GM12878 (cell line): ENCODE results near the gene IRF8. TPM values are rescaled to one million over a fixed set of nuclear protein-coding genes. Genes with fewer than 3 reads are reported as not detected.

ENCODE experiments used
- ATAC-seq: fragments of 200-7000 bp; cut with Tn5 transposase; 3 replicates; pipeline ENCODE4 v1.9.1; 2020; ENCODE audit warnings: mild to moderate bottlenecking, moderate library complexity
- BruUV-seq: library from RNA; stranded (reverse); fragments of 400-500 nt; replicated peaks from 2 replicates; lab custom pipeline; 2021; lab: Mats Ljungman, UMichigan
- CTCF ChIA-PET: fragments of 300-600 bp; sonication (Branson Sonifier 250); formaldehyde crosslinking; extraction: SDS; loops from one replicate; lab custom pipeline; 2021; ENCODE audit warnings: inconsistent platforms; lab: Yijun Ruan, JAX
- POLR2A ChIA-PET: fragments of 350-600 bp; formaldehyde crosslinking; extraction: SDS; loops from one replicate; lab custom pipeline; 2021; ENCODE audit warnings: inconsistent platforms; lab: Charles Lee
- RAD21 ChIA-PET: fragments of 300-600 bp; sonication (Branson Sonifier 250); formaldehyde crosslinking; loops from one replicate; lab custom pipeline; 2023; ENCODE audit warnings: antibody characterized with exemption; ENCODE audit not compliant: unreplicated experiment; lab: Charles Lee
- SMC1A ChIA-PET: fragments of 300-600 bp; sonication (Branson Sonifier 250); formaldehyde crosslinking; loops from one replicate; lab custom pipeline; 2023; ENCODE audit not compliant: unreplicated experiment, uncharacterized antibody; lab: Charles Lee
- DNase-seq: peaks from one replicate; pipeline ENCODE4 v3.0.0-alpha.2; 2011; ENCODE audit warnings: low read depth, low spot score
- FAIRE-seq: peaks from 3 replicates; lab custom pipeline; 2011; peaks lifted over from hg19 to GRCh38; lab: Jason Lieb, UNC
- H2AFZ ChIP-seq: 2 replicates; pipeline ENCODE4 v1.6.0; 2011; ENCODE audit warnings: low read depth, low read length, control low read depth; ENCODE audit not compliant: control insufficient read depth
- H3K27ac ChIP-seq: 2 replicates; pipeline ENCODE4 v1.5.1; 2011; ENCODE audit warnings: control low read depth; ENCODE audit not compliant: control insufficient read depth, insufficient read depth
- H3K27me3 ChIP-seq, 2 experiments: replicated peaks in 1 of 2; 2 replicates each; pipeline versions ENCODE4 v1.6.0 to v1.6.1; 2011; ENCODE audit warnings: low read length in 1 of 2; ENCODE audit not compliant: control insufficient read depth in 2 of 2, insufficient read depth in 2 of 2
- H3K36me3 ChIP-seq, 2 experiments: 2 replicates each; pipeline ENCODE4 v1.5.1; 2011; ENCODE audit warnings: low read length in 1 of 2; ENCODE audit not compliant: control insufficient read depth in 2 of 2, insufficient read depth in 2 of 2
- H3K4me1 ChIP-seq: 2 replicates; pipeline ENCODE4 v1.6.1; 2011; ENCODE audit warnings: mild to moderate bottlenecking, low read length, moderate library complexity, mixed read lengths; ENCODE audit not compliant: control insufficient read depth, insufficient read depth
- H3K4me2 ChIP-seq: 2 replicates; pipeline ENCODE4 v1.6.0; 2011; ENCODE audit warnings: control low read depth; ENCODE audit not compliant: control insufficient read depth, insufficient read depth
- H3K4me3 ChIP-seq: fragments of 200-600 bp; sonication (generic); 2 replicates; pipeline ENCODE4 v1.5.1; 2016
- H3K79me2 ChIP-seq: 2 replicates; pipeline ENCODE4 v1.6.0; 2011; ENCODE audit warnings: low read length; ENCODE audit not compliant: control insufficient read depth, insufficient read depth
- H3K9ac ChIP-seq: 2 replicates; pipeline ENCODE4 v1.8.0; 2011; ENCODE audit warnings: low read length, control low read depth, mixed read lengths; ENCODE audit not compliant: control insufficient read depth, insufficient read depth
- H3K9me3 ChIP-seq: replicated peaks from 3 replicates; pipeline ENCODE4 v1.5.1; 2011; ENCODE audit warnings: mild to moderate bottlenecking, low read length; ENCODE audit not compliant: control insufficient read depth, insufficient read depth
- H4K20me1 ChIP-seq: 2 replicates; pipeline ENCODE4 v1.6.0; 2011; ENCODE audit not compliant: control insufficient read depth, insufficient read depth
- CBX5 ChIP-seq: sonication (generic); IDR thresholded peaks from 2 replicates; pipeline ENCODE4 v1.6.1; 2016; ENCODE audit warnings: low read depth, moderate library complexity, mild to moderate bottlenecking, inconsistent platforms
- ETV6 ChIP-seq, 2 experiments: fragments of 450-650 bp in 1 of 2; IDR thresholded peaks in 1 of 2; conservative IDR thresholded peaks in 1 of 2; 2 replicates each; pipeline ENCODE4 v1.6.1; 2014; ENCODE audit warnings: antibody characterized with exemption in 1 of 2, borderline replicate concordance in 1 of 2, low read depth in 1 of 2, mild to moderate bottlenecking in 1 of 2, moderate library complexity in 1 of 2
- NFYA ChIP-seq: IDR thresholded peaks from 2 replicates; pipeline ENCODE4 v1.6.1; 2011; ENCODE audit warnings: low read depth, mild to moderate bottlenecking, low read length, improper control_type of control experiment, borderline replicate concordance
- WGBS: methylation state at CpG from one replicate; pipeline ENCODE4 v1.1.6; 2016; ENCODE audit warnings: low lambda C conversion rate; ENCODE audit not compliant: insufficient replicate concordance, insufficient coverage; ENCODE audit errors: missing lambda C conversion rate; 5-methylcytosine and 5-hydroxymethylcytosine counted together
- in situ Hi-C: fragments of 300-500 bp; cut with MboI; formaldehyde crosslinking; loops from 9 replicates; pipeline ENCODE4 v1.14.3; 2018; ENCODE audit warnings: mixed read lengths
- intact Hi-C: fragments of 100-400 bp; cut with micrococcal nuclease; formaldehyde crosslinking; loops from one replicate; pipeline ENCODE4 v1.14.2; 2022; ENCODE audit not compliant: unreplicated experiment
- polyA plus RNA-seq, 11 experiments: library from polyadenylated mRNA; depleted of rRNA in 4 of 11; unstranded in 6 of 11; stranded (reverse) in 5 of 11; fragments of >200 nt; fragmentation: Nextera tagmentation in 4 of 11; fragmentation: Illumina TruSeq in 1 of 11; extraction: Ambion mirVana in 4 of 11; extraction: Trizol in 1 of 11; gene quantifications; 1 replicate in 1 of 11; 2 replicates in 10 of 11; pipeline versions ENCODE4 v1.2.1 to v1.2.3, GENCODE V29; 2011 to 2016; ENCODE audit warnings: inconsistent platforms in 2 of 11, missing spikeins in 2 of 11, low read depth in 1 of 11
- total RNA-seq, 4 experiments: library from RNA; depleted of rRNA in 3 of 4; stranded (reverse); fragments of >200 nt in 3 of 4; fragmentation: Illumina TruSeq in 1 of 4; extraction: Trizol in 1 of 4; gene quantifications; 2 replicates each; pipeline versions ENCODE4 v1.2.1 to v1.2.3, GENCODE V29; 2013 to 2021

The IRF8 gene
- total and polyA plus RNA-seq, 10 of the 15 experiments (the other 5 are each of a cell fraction or from before 2014, with no cell fraction given): 17.1 to 237 (median 172) TPM

DNA sequence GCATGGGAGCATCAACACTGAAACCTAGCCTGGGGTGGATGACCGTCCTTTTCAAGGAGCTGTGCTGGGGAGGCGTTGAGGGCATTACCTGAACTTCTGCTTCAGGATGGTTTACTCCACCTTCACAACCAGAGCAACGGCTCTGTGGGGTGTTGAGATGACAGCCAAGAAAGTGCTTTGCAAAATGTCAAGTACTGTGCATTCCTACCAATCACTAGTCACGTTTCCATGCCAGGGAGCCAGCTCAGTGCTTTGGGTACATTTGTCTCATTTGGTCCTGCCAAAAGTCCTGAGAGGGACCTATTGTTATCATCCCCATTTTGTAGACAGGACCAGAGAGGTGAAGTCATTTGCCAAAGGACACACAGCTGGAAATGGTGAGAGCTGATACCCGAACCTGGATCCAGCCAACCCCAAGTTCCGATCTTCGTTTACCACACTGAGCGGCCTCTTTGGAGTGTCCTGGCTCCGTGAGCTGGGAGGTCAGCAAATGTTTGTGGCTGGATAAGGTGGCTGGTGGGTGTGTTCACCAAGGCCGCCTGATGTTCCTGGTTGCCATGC is 61.6 kb downstream of the IRF8 start:
- H3K9me3 ChIP-seq: no peaks in the 10 kb centered on the region; the same call in 2 of the 3 replicates
- no peak overlapping the region for H2AFZ ChIP-seq
- TF ChIP-seq NFYA: no peak
- no peak for TF ChIP-seq CBX5
- 0 out of 4 replicates have a peak, but pooled peaks of 1 of the 2 experiments have one; percentile 8 for TF ChIP-seq ETV6 (conservative IDR thresholded peaks at IDR 0.05 in 1 of 2, IDR thresholded peaks at IDR 0.05 in 1 of 2; ENCODE audit: borderline replicate concordance in 1 of 2, low read depth in 1 of 2)
- no peaks in the 10 kb centered on the region for H4K20me1 ChIP-seq
- no peaks in the 10 kb centered on the region for H3K27me3 ChIP-seq
- ChIA-PET POLR2A (no interaction called here), RAD21 (interaction anchor here (0.6 kb wide), 1 partner anchor 45 kb away, joined by 4 read pairs; no protein-coding TSS in a partner anchor), SMC1A (interaction anchor here (0.5 to 1.5 kb wide), 3 partner anchors 53 to 122 kb away, joined by 3 to 4 read pairs (median 3); no protein-coding TSS in a partner anchor), CTCF (interaction anchor here (1.0 to 3.3 kb wide), 3 partner anchors 9 to 141 kb away, joined by 3 to 10 read pairs (median 4); no protein-coding TSS in a partner anchor)
- H3K27ac ChIP-seq: no peak overlapping the region
- in situ Hi-C loops (no loop called here), intact Hi-C loops (no loop called here)
- no peak for ATAC-seq
- H3K9ac ChIP-seq: no peak overlapping the region
- no peak overlapping the region for H3K4me2 ChIP-seq
- WGBS: 58% methylated on average over 10 of the region's 10 CpGs
- BruUV-seq: no TSS peak
- FAIRE-seq: no peak
- H3K36me3 ChIP-seq: no peaks in the 10 kb centered on the region
- no peak for DNase-seq
- peaks cover 27% of the 10 kb centered on the region for H3K4me1 ChIP-seq
- H3K4me3 ChIP-seq: no peak overlapping the region
- no peaks in the 10 kb centered on the region for H3K79me2 ChIP-seq
